GM12874 (cell line): ENCODE data around the gene PREX1.

Experiments used
- TF ChIP-seq, protein P1 (sequence below): IDR thresholded peaks from 2 replicates; pipeline ENCODE4 v1.5.1; 2011; ENCODE audit warnings: low read depth, mild to moderate bottlenecking, control low read depth, low read length, moderate library complexity; ENCODE audit not compliant: insufficient read depth

PREX1 gene

GRCh38 chr20:48617481-48617880 lies 210.3 kb downstream of the PREX1 start:
- TF ChIP-seq, protein P1, sequence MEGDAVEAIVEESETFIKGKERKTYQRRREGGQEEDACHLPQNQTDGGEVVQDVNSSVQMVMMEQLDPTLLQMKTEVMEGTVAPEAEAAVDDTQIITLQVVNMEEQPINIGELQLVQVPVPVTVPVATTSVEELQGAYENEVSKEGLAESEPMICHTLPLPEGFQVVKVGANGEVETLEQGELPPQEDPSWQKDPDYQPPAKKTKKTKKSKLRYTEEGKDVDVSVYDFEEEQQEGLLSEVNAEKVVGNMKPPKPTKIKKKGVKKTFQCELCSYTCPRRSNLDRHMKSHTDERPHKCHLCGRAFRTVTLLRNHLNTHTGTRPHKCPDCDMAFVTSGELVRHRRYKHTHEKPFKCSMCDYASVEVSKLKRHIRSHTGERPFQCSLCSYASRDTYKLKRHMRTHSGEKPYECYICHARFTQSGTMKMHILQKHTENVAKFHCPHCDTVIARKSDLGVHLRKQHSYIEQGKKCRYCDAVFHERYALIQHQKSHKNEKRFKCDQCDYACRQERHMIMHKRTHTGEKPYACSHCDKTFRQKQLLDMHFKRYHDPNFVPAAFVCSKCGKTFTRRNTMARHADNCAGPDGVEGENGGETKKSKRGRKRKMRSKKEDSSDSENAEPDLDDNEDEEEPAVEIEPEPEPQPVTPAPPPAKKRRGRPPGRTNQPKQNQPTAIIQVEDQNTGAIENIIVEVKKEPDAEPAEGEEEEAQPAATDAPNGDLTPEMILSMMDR: no peak

- TF ChIP-seq, protein P1: no peak
Observed at GRCh38 chr20:48616481-48616880, 211.3 kb downstream of the PREX1 start.

- TF ChIP-seq, protein P1: no peak
Observed at GRCh38 chr20:48615871-48616270, 211.9 kb downstream of the PREX1 start.

- TF ChIP-seq, protein P1: no peak
Observed at GRCh38 chr20:48614593-48615274, 213.1 kb downstream of the PREX1 start.

DNA sequence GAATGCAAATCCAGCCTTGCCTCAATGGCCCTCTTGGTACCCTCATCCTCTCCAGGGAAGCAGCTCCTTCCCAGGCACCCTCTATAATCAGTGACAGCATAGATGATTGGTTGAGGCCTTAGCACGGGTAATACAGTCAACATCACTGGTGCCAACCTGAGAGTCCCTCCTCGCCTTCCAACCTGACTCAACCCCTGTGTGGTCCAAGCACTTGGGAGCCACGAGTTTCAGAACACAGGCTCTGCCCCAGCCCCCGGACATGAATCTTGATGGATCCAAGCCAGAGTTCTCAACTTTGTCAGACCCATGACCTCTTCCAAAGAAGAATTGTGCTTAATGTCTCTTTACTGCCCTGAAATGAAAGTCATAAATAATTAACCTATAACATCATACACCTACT lies 213.9 kb downstream of the PREX1 start:
- TF ChIP-seq, protein P1: no peak

DNA sequence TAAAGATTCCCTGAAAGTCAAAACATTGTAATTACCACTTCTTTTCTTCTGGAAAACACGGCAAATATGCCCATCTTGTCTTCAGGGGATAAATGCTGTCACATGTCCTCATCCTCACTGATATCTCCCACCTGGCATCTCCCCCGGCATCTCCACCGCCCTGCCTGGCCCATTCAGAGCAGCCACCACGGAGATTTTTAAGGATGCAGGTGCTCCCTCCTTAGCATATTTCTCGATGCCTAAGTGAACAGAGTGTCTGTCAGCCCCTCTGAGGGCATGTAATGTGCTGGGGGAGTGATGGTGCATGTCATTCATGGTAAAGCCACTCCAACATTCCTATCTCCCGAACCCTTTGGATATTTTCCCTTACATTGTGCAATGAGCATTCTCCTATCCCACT lies 215.5 kb downstream of the PREX1 start:
- TF ChIP-seq, protein P1: no peak

GRCh38 chr20:48610996-48611395 lies 216.8 kb downstream of the PREX1 start:
- TF ChIP-seq, protein P1: no peak

GRCh38 chr20:48609491-48609978 lies 218.3 kb downstream of the PREX1 start:
- TF ChIP-seq, protein P1: no peak
